HG03159 (cell line): Measurements from ENCODE around the gene TBC1D5.
"Not testable (repeated sequence)": the region's sequence is repeated elsewhere in the genome, so short reads cannot be mapped to it uniquely, and the experiment has no call there.

Experiments
- ATAC-seq: cut with Tn5 transposase; IDR thresholded peaks from one replicate; pipeline ENCODE4 v1.9.1; 2021; ENCODE audit warnings: mild to moderate bottlenecking, moderate library complexity; ENCODE audit not compliant: unreplicated experiment

TBC1D5 gene

GRCh38 chr3:17648630-17649355 is 93.6 kb downstream of the TBC1D5 start:
- ATAC-seq: not testable (repeated sequence)

GRCh38 chr3:17645074-17645698 is 97.2 kb downstream of the TBC1D5 start:
- ATAC-seq: no peak

- no peak for ATAC-seq
Measured at GRCh38 chr3:17643691-17644090, 98.7 kb downstream of the TBC1D5 start.

- ATAC-seq: no peak
Measured at GRCh38 chr3:17642474-17642873, 100.0 kb downstream of the TBC1D5 start.

GRCh38 chr3:17640466-17640865 is 102.0 kb downstream of the TBC1D5 start:
- no peak for ATAC-seq

GRCh38 chr3:17639765-17640164 is 102.7 kb downstream of the TBC1D5 start:
- ATAC-seq: no peak

GRCh38 chr3:17639257-17639656 is 103.2 kb downstream of the TBC1D5 start:
- ATAC-seq: no peak

- no peak for ATAC-seq
Measured at GRCh38 chr3:17638356-17638755, 104.1 kb downstream of the TBC1D5 start.

- ATAC-seq: not testable (repeated sequence)
Measured at GRCh38 chr3:17635675-17636074, 106.8 kb downstream of the TBC1D5 start.

GRCh38 chr3:17634964-17635363 is 107.5 kb downstream of the TBC1D5 start:
- no peak for ATAC-seq

- ATAC-seq: no peak
Measured at GRCh38 chr3:17634201-17634600, 108.2 kb downstream of the TBC1D5 start.

- no peak for ATAC-seq
Measured at GRCh38 chr3:17632401-17633100, 109.9 kb downstream of the TBC1D5 start.

- ATAC-seq: no peak
Measured at GRCh38 chr3:17631609-17632008, 110.8 kb downstream of the TBC1D5 start.

GRCh38 chr3:17629400-17629799 is 113.0 kb downstream of the TBC1D5 start:
- no peak for ATAC-seq

GRCh38 chr3:17626395-17626794 is 116.0 kb downstream of the TBC1D5 start:
- ATAC-seq: no peak

GRCh38 chr3:17625133-17625532 is 117.3 kb downstream of the TBC1D5 start:
- ATAC-seq: no peak

GRCh38 chr3:17623464-17623863 is 119.0 kb downstream of the TBC1D5 start:
- no peak for ATAC-seq

GRCh38 chr3:17619968-17620367 is 122.5 kb downstream of the TBC1D5 start:
- no peak for ATAC-seq

- not testable (repeated sequence) for ATAC-seq
Measured at GRCh38 chr3:17613017-17613416, 129.4 kb downstream of the TBC1D5 start.

GRCh38 chr3:17607905-17608304 is 134.5 kb downstream of the TBC1D5 start:
- ATAC-seq: no peak

GRCh38 chr3:17605934-17606333 is 136.5 kb downstream of the TBC1D5 start:
- no peak for ATAC-seq

GRCh38 chr3:17605032-17605431 is 137.4 kb downstream of the TBC1D5 start:
- ATAC-seq: no peak
